HepG2 (cell line): Measurements from ENCODE around the gene STMN3. TPM values are rescaled to one million over a fixed set of nuclear protein-coding genes. Genes with fewer than 3 reads are reported as not detected.
A peak's percentile ranks its signal among the peaks of the same experiment; 100 is the strongest.

Source experiments
- DPF2 ChIP-seq: sonication (generic); formaldehyde crosslinking; IDR thresholded peaks from 2 replicates; pipeline ENCODE4 v1.4.0; 2020; ENCODE audit warnings: mild to moderate bottlenecking, low read depth, missing genetic modification reagents, borderline replicate concordance
- ESRRA ChIP-seq: sonication (generic); formaldehyde crosslinking; IDR thresholded peaks from 2 replicates; pipeline ENCODE4 v1.5.1; 2020; ENCODE audit warnings: mild to moderate bottlenecking, low read depth, missing genetic modification reagents
- NFATC3 ChIP-seq: sonication (generic); formaldehyde crosslinking; IDR thresholded peaks from 2 replicates; pipeline ENCODE4 v1.5.1; 2020; ENCODE audit warnings: mild to moderate bottlenecking, missing genetic modification reagents
- NFYB ChIP-seq: sonication (generic); formaldehyde crosslinking; IDR thresholded peaks from 2 replicates; pipeline ENCODE4 v1.4.0; 2020; ENCODE audit warnings: missing genetic modification reagents
- SP2 ChIP-seq: sonication (generic); formaldehyde crosslinking; IDR thresholded peaks from 2 replicates; pipeline ENCODE4 v1.5.1; 2020; ENCODE audit warnings: mild to moderate bottlenecking, missing genetic modification reagents
- SSRP1 ChIP-seq: IDR thresholded peaks from 2 replicates; pipeline ENCODE4 v1.6.1; 2016; ENCODE audit warnings: control low read depth
- ZNF333 ChIP-seq: sonication (generic); formaldehyde crosslinking; IDR thresholded peaks from 2 replicates; pipeline ENCODE4 v1.4.0; 2020; ENCODE audit warnings: mild to moderate bottlenecking, missing genetic modification reagents, borderline replicate concordance
- ZNF562 ChIP-seq: sonication (generic); formaldehyde crosslinking; IDR thresholded peaks from 2 replicates; pipeline ENCODE4 v1.8.0; 2022; ENCODE audit warnings: missing genetic modification reagents, borderline replicate concordance
- ZNF616 ChIP-seq: sonication (generic); formaldehyde crosslinking; IDR thresholded peaks from 2 replicates; pipeline ENCODE4 v1.5.0; 2020; ENCODE audit warnings: low read depth, mild to moderate bottlenecking, missing genetic modification reagents
- ZNF891 ChIP-seq: sonication (generic); formaldehyde crosslinking; IDR thresholded peaks from 2 replicates; pipeline ENCODE4 v1.5.0; 2020; ENCODE audit warnings: mild to moderate bottlenecking, missing genetic modification reagents
- polyA plus RNA-seq, 8 experiments: library from polyadenylated mRNA; depleted of rRNA in 3 of 8; stranded (reverse) in 7 of 8; unstranded in 1 of 8; fragments of >200 nt; fragmentation: Illumina TruSeq in 4 of 8; extraction: Trizol in 4 of 8; gene quantifications; 2 replicates each; pipeline versions ENCODE4 v1.2.1 to v1.2.3, GENCODE V29; 2011 to 2016; ENCODE audit warnings: low read depth in 4 of 8, missing spikeins in 1 of 8, mixed read lengths in 1 of 8; ENCODE audit not compliant: insufficient read depth in 1 of 8
- total RNA-seq, 5 experiments: library from RNA; depleted of rRNA; stranded (reverse); fragments of >200 nt; fragmentation: Illumina TruSeq; extraction: Trizol; gene quantifications; 2 replicates each; pipeline ENCODE4 v1.2.3, GENCODE V29; 2016; ENCODE audit warnings: low read depth in 1 of 5
- TF ChIP-seq, protein P1 (sequence below): sonication (generic); formaldehyde crosslinking; IDR thresholded peaks from 2 replicates; pipeline ENCODE4 v1.5.1; 2020; ENCODE audit warnings: missing genetic modification reagents, mild to moderate bottlenecking, borderline replicate concordance
- TF ChIP-seq, protein P2 (sequence below): sonication (generic); formaldehyde crosslinking; IDR thresholded peaks from 2 replicates; pipeline ENCODE4 v1.5.1; 2020; ENCODE audit warnings: mild to moderate bottlenecking, missing genetic modification reagents, borderline replicate concordance
- TF ChIP-seq, protein P3 (sequence below): sonication (generic); formaldehyde crosslinking; IDR thresholded peaks from 2 replicates; pipeline ENCODE4 v1.5.0; 2020; ENCODE audit warnings: mild to moderate bottlenecking, missing genetic modification reagents
- TF ChIP-seq, protein P4 (sequence below): sonication (generic); formaldehyde crosslinking; IDR thresholded peaks from 2 replicates; pipeline ENCODE4 v1.4.0; 2020; ENCODE audit warnings: missing genetic modification reagents, low read depth, mild to moderate bottlenecking, borderline replicate concordance
- TF ChIP-seq, protein P5 (sequence below): sonication (generic); formaldehyde crosslinking; IDR thresholded peaks from 2 replicates; pipeline ENCODE4 v1.4.0; 2020; ENCODE audit warnings: mild to moderate bottlenecking, missing genetic modification reagents
- TF ChIP-seq, protein P6 (sequence below): sonication (generic); formaldehyde crosslinking; IDR thresholded peaks from 2 replicates; pipeline ENCODE4 v1.4.0; 2020; ENCODE audit warnings: mild to moderate bottlenecking, missing genetic modification reagents

The STMN3 gene
- total and polyA plus RNA-seq, 2 of the 13 experiments (the other 11 are each of a cell fraction or from before 2014, with no cell fraction given): 21.0 to 48.3 TPM

DNA sequence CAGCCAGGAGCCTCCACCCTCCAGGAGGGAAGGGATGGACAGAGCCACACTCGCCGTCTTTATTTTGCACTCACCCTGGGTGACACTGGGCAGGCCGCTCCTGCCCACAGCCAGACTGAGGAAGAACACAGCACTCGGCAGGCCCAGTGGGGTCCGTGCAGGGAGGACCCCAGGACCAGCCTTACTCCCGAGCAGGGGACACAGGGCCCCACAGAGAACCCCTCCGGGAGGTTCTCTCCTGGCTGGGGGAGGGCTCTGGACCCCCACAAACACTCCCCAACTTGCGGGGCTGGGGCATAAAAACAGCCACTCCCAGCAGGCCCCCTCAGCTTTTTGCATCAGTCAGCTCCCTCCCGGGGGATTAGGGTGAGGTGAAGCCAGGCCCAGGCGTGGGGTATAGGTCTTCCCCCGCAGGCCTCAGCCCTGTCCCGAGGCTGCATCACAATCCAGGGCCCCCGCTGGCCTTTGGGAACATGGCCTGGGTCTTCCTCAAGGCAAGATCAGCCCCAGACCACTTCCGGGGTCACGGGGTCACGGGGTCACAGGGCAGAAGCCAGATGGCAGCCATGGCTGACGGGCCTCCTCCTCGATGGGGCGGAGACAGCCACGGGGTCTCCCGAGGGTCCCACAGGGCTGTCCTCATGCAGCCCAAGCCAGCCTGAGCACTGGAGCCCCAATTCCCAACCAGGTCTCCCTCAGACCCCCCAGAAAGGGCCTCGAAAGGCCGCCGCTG lies 46.4 kb upstream of the STMN3 start (continued):
- TF ChIP-seq, protein P1, sequence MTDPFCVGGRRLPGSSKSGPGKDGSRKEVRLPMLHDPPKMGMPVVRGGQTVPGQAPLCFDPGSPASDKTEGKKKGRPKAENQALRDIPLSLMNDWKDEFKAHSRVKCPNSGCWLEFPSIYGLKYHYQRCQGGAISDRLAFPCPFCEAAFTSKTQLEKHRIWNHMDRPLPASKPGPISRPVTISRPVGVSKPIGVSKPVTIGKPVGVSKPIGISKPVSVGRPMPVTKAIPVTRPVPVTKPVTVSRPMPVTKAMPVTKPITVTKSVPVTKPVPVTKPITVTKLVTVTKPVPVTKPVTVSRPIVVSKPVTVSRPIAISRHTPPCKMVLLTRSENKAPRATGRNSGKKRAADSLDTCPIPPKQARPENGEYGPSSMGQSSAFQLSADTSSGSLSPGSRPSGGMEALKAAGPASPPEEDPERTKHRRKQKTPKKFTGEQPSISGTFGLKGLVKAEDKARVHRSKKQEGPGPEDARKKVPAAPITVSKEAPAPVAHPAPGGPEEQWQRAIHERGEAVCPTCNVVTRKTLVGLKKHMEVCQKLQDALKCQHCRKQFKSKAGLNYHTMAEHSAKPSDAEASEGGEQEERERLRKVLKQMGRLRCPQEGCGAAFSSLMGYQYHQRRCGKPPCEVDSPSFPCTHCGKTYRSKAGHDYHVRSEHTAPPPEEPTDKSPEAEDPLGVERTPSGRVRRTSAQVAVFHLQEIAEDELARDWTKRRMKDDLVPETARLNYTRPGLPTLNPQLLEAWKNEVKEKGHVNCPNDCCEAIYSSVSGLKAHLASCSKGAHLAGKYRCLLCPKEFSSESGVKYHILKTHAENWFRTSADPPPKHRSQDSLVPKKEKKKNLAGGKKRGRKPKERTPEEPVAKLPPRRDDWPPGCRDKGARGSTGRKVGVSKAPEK: no peak
- TF ChIP-seq, protein P2, sequence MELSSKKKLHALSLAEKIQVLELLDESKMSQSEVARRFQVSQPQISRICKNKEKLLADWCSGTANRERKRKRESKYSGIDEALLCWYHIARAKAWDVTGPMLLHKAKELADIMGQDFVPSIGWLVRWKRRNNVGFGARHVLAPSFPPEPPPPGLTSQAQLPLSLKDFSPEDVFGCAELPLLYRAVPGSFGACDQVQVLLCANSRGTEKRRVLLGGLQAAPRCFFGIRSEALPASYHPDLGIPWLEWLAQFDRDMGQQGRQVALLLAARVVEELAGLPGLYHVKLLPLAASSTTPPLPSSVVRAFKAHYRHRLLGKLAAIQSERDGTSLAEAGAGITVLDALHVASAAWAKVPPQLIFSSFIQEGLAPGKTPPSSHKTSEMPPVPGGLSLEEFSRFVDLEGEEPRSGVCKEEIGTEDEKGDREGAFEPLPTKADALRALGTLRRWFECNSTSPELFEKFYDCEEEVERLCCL: no peak
- TF ChIP-seq NFATC3 (CRISPR knock-in tag): 0 out of 2 replicates have a peak, but pooled peaks have one; percentile 40
- no peak for TF ChIP-seq SSRP1 (CRISPR knock-in tag)
- TF ChIP-seq ZNF333: 0 out of 2 replicates have a peak, but pooled peaks have one; percentile 53
- TF ChIP-seq DPF2 (CRISPR knock-in tag): no peak
- TF ChIP-seq, protein P3, sequence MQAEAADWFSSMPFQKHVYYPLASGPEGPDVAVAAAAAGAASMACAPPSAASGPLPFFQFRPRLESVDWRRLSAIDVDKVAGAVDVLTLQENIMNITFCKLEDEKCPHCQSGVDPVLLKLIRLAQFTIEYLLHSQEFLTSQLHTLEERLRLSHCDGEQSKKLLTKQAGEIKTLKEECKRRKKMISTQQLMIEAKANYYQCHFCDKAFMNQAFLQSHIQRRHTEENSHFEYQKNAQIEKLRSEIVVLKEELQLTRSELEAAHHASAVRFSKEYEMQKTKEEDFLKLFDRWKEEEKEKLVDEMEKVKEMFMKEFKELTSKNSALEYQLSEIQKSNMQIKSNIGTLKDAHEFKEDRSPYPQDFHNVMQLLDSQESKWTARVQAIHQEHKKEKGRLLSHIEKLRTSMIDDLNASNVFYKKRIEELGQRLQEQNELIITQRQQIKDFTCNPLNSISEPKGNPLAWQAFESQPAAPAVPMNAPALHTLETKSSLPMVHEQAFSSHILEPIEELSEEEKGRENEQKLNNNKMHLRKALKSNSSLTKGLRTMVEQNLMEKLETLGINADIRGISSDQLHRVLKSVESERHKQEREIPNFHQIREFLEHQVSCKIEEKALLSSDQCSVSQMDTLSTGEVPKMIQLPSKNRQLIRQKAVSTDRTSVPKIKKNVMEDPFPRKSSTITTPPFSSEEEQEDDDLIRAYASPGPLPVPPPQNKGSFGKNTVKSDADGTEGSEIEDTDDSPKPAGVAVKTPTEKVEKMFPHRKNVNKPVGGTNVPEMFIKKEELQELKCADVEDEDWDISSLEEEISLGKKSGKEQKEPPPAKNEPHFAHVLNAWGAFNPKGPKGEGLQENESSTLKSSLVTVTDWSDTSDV: no peak
- no peak for TF ChIP-seq ZNF616
- TF ChIP-seq, protein P4, sequence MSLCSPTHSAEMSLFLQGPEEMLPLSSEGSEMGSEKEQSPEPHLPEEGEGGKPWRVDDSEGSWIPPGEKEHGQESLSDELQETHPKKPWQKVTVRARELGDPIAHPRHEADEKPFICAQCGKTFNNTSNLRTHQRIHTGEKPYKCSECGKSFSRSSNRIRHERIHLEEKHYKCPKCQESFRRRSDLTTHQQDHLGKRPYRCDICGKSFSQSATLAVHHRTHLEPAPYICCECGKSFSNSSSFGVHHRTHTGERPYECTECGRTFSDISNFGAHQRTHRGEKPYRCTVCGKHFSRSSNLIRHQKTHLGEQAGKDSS (CRISPR knock-in tag): no peak
- TF ChIP-seq ZNF891 (CRISPR knock-in tag): 0 out of 2 replicates have a peak, but pooled peaks have one; percentile 7
- no peak for TF ChIP-seq NFYB
- TF ChIP-seq, protein P5, sequence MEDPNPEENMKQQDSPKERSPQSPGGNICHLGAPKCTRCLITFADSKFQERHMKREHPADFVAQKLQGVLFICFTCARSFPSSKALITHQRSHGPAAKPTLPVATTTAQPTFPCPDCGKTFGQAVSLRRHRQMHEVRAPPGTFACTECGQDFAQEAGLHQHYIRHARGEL: no peak
- TF ChIP-seq ESRRA: no peak
- no peak for TF ChIP-seq ZNF562 (CRISPR knock-in tag)
- TF ChIP-seq, protein P6, sequence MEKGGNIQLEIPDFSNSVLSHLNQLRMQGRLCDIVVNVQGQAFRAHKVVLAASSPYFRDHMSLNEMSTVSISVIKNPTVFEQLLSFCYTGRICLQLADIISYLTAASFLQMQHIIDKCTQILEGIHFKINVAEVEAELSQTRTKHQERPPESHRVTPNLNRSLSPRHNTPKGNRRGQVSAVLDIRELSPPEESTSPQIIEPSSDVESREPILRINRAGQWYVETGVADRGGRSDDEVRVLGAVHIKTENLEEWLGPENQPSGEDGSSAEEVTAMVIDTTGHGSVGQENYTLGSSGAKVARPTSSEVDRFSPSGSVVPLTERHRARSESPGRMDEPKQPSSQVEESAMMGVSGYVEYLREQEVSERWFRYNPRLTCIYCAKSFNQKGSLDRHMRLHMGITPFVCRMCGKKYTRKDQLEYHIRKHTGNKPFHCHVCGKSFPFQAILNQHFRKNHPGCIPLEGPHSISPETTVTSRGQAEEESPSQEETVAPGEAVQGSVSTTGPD (CRISPR knock-in tag): no peak
- 0 out of 2 replicates have a peak, but pooled peaks have one; percentile 22 for TF ChIP-seq SP2 (CRISPR knock-in tag)
